ENCODE measurements around the gene PRDM16. TPM values are rescaled to one million over a fixed set of nuclear protein-coding genes. Genes with fewer than 3 reads are reported as not detected.

The PRDM16 gene
- total and polyA plus RNA-seq, 2 of the 4 experiments (the other 2 are of a cell fraction), result 0.02 TPM; not detected in 1

- no peak overlapping the region for H2BK15ac ChIP-seq (ENCODE audit: low read depth, low read length)
- CTCF ChIA-PET, result no interaction called here
- H4K5ac ChIP-seq (ENCODE audit: low read depth, low read length), result no peak overlapping the region
- no peak overlapping the region for H3K18ac ChIP-seq (ENCODE audit: low read depth, low read length)
- TF ChIP-seq RFX5 (IDR thresholded peaks at IDR 0.05; ENCODE audit: low read depth, low read length), result no peak
- no peak for TF ChIP-seq RCOR1 (IDR thresholded peaks at IDR 0.05; ENCODE audit: insufficient replicate concordance, low read length)
- TF ChIP-seq SMC3 (IDR thresholded peaks at IDR 0.05; ENCODE audit: low read depth, low read length), result no peak
- TF ChIP-seq FOS (IDR thresholded peaks at IDR 0.05; ENCODE audit: low read depth, low read length), result no peak
- TF ChIP-seq CHD1 (IDR thresholded peaks at IDR 0.05; ENCODE audit: low read depth, low read length), result no peak
- no peak for TF ChIP-seq MXI1 (IDR thresholded peaks at IDR 0.05; ENCODE audit: borderline replicate concordance, low read depth, low read length)
- TF ChIP-seq CTCF (conservative IDR thresholded peaks at IDR 0.05; ENCODE audit: low read depth, low read length), result no peak
- no peak for TF ChIP-seq MAFK (IDR thresholded peaks at IDR 0.05; ENCODE audit: low read depth, low read length)
- no peak for TF ChIP-seq RAD21 (IDR thresholded peaks at IDR 0.05; ENCODE audit: low read length)
- no peak for TF ChIP-seq MAZ (IDR thresholded peaks at IDR 0.05; ENCODE audit: borderline replicate concordance, low read depth, low read length)
- no peak for TF ChIP-seq POLR2A (IDR thresholded peaks at IDR 0.05; ENCODE audit: low read depth, low read length)
- TF ChIP-seq BHLHE40 (IDR thresholded peaks at IDR 0.05; ENCODE audit: low read depth, low read length), result no peak
- no peak overlapping the region for H3K4me3 ChIP-seq (ENCODE audit: insufficient read depth, low read depth, low read length)
- no peak overlapping the region for H3K23ac ChIP-seq (ENCODE audit: low read depth, low read length)
- no peak for DNase-seq
- H4K20me1 ChIP-seq (ENCODE audit: insufficient read depth, low read length), result 0 out of 2 replicates have a peak, but pooled peaks cover 2% of the 10 kb centered on the region
- dilution Hi-C loops (cut with HindIII; ENCODE audit: low sequenced_read_pairs, unreplicated experiment), result no loop called here
- POLR2A ChIA-PET (ENCODE audit: unreplicated experiment), result no interaction called here
- H3K36me3 ChIP-seq (ENCODE audit: control insufficient read depth, insufficient read depth, low read length), result no peaks in the 10 kb centered on the region
- in situ Hi-C loops (cut with MboI; ENCODE audit: low sequenced_read_pairs), result no loop called here
- H2BK20ac ChIP-seq (ENCODE audit: low read depth, low read length), result no peak overlapping the region
- no TSS peak for BruUV-seq (replicated peaks)
- H3K27me3 ChIP-seq (ENCODE audit: control insufficient read depth, insufficient read depth, low read length), result peaks cover 35% of the 10 kb centered on the region
- no peaks in the 10 kb centered on the region for H3K9me1 ChIP-seq (ENCODE audit: insufficient read depth, low read length)
- H4K8ac ChIP-seq (ENCODE audit: low read depth in 2 of 2, low read length in 2 of 2), result no peak overlapping the region
- no peak overlapping the region for H4K91ac ChIP-seq (ENCODE audit: insufficient read depth, low read depth, low read length)
- intact Hi-C loops (cut with micrococcal nuclease), result no loop called here
- H2BK5ac ChIP-seq (ENCODE audit: low read depth, low read length, poor library complexity, severe bottlenecking), result no peak overlapping the region
- H3K27ac ChIP-seq (ENCODE audit: insufficient read depth, low read length), result no peak overlapping the region
- H3K4me2 ChIP-seq (ENCODE audit: low read depth, low read length), result no peak overlapping the region
- no peaks in the 10 kb centered on the region for H3K9me3 ChIP-seq (ENCODE audit: control insufficient read depth, insufficient read depth, low read length)
- no peak overlapping the region for H2AK5ac ChIP-seq (ENCODE audit: low read depth, low read length)
- H3K14ac ChIP-seq (replicated peaks; ENCODE audit: low read depth, low read length), result no peak overlapping the region
- 75% methylated on average over 4 of the region's 12 CpGs; no CpG with 5 or more reads in 1 of the 2 experiments for WGBS, 2 experiments (ENCODE audit: extremely low coverage in 2 of 2, insufficient read length in 1 of 2)
- H2AFZ ChIP-seq (replicated peaks; ENCODE audit: low read length, poor library complexity), result no peak overlapping the region
- no peak overlapping the region for H2AK9ac ChIP-seq (replicated peaks; ENCODE audit: low read depth, low read length, poor library complexity)
- no peak overlapping the region for H3K4ac ChIP-seq (ENCODE audit: low read depth, low read length)
- H3K9ac ChIP-seq (ENCODE audit: low read depth, low read length), result no peak overlapping the region
- ATAC-seq (ENCODE audit: low read depth), result no peak
- no peaks in the 10 kb centered on the region; the same call in 1 of the 2 replicates for H3K4me1 ChIP-seq (ENCODE audit: control insufficient read depth, insufficient read depth, low read length)
- no peaks in the 10 kb centered on the region for H3K79me1 ChIP-seq (ENCODE audit: low read depth in 1 of 2, low read length in 2 of 2)
- H3K56ac ChIP-seq (ENCODE audit: extremely low read depth, insufficient read depth, low read length), result no peak overlapping the region
- no peak overlapping the region for H2BK120ac ChIP-seq (ENCODE audit: low read depth, low read length)
These were observed 387.5 kb downstream of the PRDM16 start for GRCh38 chr1:3456449-3456963.
